RCC 7860 (cell line): ENCODE measurements around the gene BRD8.
"Not testable (repeated sequence)": the region's sequence is repeated elsewhere in the genome, so short reads cannot be mapped to it uniquely, and the experiment has no call there.

Experiments
- DNase-seq: peaks from one replicate; pipeline ENCODE4 v3.0.0-alpha.2; 2015; ENCODE audit warnings: low spot score
- FAIRE-seq: peaks from 2 replicates; lab custom pipeline; 2012; peaks lifted over from hg19 to GRCh38; lab: Jason Lieb, UNC

Gene BRD8, protein sequence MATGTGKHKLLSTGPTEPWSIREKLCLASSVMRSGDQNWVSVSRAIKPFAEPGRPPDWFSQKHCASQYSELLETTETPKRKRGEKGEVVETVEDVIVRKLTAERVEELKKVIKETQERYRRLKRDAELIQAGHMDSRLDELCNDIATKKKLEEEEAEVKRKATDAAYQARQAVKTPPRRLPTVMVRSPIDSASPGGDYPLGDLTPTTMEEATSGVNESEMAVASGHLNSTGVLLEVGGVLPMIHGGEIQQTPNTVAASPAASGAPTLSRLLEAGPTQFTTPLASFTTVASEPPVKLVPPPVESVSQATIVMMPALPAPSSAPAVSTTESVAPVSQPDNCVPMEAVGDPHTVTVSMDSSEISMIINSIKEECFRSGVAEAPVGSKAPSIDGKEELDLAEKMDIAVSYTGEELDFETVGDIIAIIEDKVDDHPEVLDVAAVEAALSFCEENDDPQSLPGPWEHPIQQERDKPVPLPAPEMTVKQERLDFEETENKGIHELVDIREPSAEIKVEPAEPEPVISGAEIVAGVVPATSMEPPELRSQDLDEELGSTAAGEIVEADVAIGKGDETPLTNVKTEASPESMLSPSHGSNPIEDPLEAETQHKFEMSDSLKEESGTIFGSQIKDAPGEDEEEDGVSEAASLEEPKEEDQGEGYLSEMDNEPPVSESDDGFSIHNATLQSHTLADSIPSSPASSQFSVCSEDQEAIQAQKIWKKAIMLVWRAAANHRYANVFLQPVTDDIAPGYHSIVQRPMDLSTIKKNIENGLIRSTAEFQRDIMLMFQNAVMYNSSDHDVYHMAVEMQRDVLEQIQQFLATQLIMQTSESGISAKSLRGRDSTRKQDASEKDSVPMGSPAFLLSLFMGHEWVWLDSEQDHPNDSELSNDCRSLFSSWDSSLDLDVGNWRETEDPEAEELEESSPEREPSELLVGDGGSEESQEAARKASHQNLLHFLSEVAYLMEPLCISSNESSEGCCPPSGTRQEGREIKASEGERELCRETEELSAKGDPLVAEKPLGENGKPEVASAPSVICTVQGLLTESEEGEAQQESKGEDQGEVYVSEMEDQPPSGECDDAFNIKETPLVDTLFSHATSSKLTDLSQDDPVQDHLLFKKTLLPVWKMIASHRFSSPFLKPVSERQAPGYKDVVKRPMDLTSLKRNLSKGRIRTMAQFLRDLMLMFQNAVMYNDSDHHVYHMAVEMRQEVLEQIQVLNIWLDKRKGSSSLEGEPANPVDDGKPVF

DNA sequence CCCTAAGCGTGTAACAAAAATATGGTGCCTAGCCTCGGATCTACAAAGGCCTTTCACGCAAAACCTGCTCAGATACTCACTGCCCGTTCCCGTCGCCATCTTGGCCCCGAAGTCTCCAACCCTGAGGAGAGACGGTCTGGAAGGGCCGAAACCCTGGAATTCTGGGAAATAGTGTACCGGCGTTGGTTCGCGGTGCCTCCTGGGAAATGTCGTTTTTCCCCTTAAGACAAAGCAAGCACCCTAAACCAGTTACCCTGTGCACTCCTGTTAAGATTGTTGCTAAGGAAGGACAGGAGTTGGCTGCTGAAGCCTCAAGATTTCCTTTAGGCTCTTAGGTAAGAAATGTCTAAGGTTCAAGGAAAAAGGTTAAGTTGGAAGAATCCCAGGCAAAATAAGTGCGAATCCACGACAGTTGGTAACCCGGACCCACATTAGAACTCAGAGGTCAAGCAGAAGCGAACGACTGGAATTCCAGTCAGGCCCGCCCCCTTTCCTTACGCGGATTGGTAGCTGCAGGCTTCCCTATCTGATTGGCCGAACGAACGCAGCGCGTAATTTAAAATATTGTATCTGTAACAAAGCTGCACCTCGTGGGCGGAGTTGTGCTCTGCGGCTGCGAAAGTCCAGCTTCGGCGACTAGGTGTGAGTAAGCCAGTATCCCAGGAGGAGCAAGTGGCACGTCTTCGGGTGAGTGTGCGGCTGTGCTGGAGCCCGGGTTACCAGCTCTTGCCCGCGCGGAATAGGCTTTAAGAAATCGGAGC, at the start of gene BRD8, which contains the start of gene KIF20A:
BRD8 (minus strand) TSS at position 115 of the 761 bp plus-strand sequence; CDS start at position 99, 16 bp downstream.
KIF20A (plus strand) TSS at position 597 of the 761 bp plus-strand sequence. CDS start 569 bp downstream, outside the sequence.
- DNase-seq (peak; percentile 97), FAIRE-seq (peak; percentile 89)

DNA sequence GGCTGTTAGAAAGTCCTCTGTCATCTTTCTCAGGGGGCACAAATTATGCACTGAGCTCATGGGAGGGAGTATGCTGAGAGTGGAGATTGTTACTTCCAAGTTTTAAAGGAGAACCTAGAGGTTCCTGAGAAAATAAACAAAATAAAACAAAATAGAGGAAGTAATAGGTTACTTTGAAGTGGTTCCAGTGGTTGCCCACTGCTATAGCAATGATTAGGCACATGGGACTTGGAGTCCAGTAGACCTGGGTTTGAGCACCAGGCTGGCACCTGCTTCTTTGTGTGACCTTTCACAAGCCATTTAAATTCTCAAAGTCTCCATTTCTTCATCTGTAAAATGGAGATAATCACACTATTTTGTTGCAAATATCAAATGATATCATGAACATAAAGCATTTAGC, 48.5 kb upstream of the BRD8 start:
- FAIRE-seq: no peak
- DNase-seq: no peak

GRCh38 chr5:138224712-138225111, 46.3 kb upstream of the BRD8 start:
- FAIRE-seq: no peak
- DNase-seq: no peak

DNA sequence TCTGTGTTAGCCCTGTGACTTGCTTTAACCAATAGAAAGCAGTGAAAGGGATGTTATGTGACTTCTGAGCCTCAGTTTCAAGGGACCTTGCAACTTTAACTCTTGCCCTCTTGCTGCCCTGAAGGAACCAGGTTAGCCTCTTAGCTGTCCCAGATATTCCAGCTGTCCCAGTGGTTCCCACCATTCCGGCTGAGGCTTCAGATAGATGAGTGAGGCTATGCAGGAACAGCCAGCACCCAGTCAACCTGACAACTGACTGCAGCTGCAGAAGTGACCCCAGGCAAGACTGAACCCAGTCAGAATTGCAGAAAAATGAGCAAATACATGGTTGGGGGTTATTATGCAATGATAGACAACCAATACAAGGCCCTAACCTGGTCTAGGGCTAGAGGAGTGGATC, 45.1 kb upstream of the BRD8 start:
- DNase-seq: no peak
- no peak for FAIRE-seq

DNA sequence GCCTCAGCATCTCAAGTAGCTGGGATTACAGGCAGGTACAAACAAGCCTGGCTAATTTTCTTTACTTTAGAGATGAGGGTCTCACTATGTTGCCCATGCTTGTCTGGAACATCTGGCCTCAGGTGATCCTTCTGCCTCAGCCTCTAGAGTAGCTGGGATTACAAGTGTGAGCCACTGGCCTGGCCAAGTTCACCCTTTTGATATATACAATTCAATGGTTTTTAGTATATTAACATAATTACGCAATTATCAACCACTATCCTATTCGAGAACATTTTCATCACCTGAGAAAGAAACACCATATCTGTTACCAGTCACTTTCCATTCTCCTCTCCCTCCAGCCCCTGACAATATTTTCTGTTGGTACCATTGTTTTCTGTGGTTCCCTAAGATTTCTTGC, 38.4 kb upstream of the BRD8 start:
- no peak for FAIRE-seq
- DNase-seq: no peak

- DNase-seq: peak; percentile 98
- FAIRE-seq: peak; percentile 98
These were observed 35.0 kb upstream of the BRD8 start, which contains the start of gene CDC23 for GRCh38 chr5:138213161-138214029. Gene CDC23 (minus strand): TSS chr5:138213323. CDS start chr5:138213312, 11 bp downstream.

DNA sequence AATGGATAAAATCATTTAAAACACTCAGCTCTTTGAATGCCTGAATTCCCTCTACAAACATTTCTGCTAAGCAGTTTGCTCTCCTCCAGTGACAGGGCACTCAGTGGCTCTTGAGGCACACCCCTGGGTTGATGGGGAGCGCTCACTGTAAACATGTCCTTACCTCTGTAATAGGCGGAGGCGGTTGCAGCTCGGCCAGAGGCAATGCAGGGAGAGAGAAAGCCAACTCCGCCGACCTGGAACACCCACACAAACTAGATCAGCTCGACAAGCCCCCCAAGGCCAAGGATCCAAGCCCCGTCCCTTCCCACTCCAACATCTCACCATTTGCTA, 34.4 kb upstream of the BRD8 start:
- FAIRE-seq (no peak), DNase-seq (no peak)

DNA sequence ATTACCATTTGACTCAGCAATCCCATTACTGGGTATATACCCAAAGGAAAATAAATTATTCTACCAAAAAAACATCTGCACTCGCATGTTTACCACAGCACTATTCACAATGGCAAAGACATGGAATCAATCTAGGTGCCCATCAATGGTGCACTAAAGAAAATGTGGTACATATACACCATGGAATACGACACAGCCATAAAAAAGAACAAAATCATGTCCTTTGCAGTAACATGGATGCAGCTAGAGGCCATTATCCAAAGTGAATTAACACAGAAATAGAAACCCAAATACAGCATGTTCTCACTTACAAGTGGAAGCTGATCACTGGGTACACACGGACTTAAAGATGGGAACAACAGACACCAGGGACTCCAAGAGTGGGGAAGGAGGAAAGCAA, 32.6 kb upstream of the BRD8 start:
- DNase-seq: no peak
- no peak for FAIRE-seq

DNA sequence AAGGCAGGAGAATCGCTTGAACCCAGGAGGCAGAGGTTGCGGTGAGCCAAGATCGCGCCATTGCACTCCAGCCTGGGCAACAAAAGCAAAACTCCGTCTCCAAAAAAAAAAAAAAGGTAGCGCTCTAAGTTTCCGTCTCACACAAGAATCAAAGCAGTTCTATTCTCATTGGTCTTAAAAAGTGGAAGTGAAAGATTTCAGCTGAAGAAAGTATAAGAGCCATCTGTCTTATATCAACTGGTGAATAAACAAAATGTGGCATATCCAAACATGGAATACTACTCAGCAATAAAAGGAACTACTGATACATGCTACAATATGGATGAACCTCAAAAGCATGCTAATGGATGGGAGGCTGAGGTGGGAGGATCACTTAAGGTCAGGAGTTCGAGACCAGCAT, 15.4 kb upstream of the BRD8 start:
- DNase-seq, FAIRE-seq: not testable (repeated sequence)

DNA sequence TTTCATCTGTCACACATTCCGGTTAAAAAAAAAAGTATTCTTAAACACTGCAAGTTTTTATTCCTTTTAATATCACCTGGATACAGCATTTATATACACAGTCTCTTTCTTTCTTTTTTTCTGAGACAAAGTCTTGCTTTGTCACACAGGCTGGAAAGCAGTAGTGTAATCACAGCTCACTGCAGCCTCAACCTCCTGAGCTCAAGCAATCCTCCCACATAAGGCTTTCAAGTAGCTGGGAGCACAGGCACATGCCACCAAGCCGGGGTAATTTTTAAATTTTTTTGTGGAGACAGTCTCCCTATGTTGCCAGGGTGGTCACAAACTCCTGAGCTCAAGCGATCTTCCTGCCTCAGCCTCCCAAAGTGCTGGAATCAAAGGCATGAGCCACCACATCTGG, 14.4 kb upstream of the BRD8 start:
- DNase-seq: no peak
- no peak for FAIRE-seq

- FAIRE-seq (no peak), DNase-seq (no peak)
These were observed 10.2 kb upstream of the BRD8 start for GRCh38 chr5:138188626-138189025.

GRCh38 chr5:138186002-138186447, 7.6 kb upstream of the BRD8 start:
- DNase-seq (no peak), FAIRE-seq (no peak)

DNA sequence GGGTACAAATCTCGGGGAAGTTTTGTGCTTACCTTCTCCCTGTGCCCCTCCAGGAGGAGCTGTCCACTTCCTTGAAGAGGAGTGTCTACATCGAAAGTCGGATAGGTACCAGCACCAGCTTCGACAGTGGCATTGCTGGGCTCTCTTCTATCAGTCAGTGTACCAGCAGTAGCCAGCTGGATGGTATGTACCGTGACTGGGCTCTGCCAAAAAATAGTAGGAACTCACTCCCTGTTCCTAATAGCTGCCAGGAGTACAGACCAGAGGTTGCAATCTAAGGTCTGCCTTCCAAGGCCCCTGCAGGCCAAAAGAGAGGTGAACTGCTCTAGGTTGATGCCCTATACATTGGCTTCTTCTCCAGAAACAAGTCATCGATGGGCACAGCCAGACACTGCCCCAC, 4.4 kb upstream of the BRD8 start:
- FAIRE-seq (no peak), DNase-seq (no peak)

- DNase-seq: no peak
- no peak for FAIRE-seq
These were observed 2.4 kb upstream of the BRD8 start for GRCh38 chr5:138180841-138181240.

DNA sequence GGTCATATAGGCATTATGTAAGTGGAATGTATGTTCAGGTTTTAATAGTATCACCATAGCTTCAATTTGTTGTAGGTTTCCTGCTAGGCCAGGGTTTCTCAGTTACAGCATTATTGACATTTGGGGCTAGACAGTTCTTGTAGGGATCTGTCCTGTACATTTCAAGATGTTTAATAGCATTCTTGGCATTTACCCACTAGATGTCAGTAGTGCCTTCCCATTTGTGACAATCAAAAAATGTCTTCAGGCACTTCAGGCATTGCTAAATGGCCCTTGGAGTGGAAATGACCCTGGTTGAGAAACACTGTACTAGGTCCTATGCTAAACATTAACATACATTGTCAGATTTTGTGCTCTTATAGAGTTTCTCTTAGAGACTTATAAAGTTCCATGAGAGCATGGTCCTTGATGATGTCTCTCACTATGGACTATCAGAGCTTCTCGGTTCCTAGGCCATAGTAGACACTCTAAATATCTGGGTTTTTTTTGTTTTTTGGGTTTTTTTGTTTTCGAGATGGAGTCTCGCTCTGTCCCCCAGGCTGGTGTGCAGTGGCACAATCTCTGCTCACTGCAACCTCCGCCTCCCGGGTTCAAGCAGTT, 1.9 kb upstream of the BRD8 start:
- DNase-seq (peak; percentile 68), FAIRE-seq (peak; percentile 70)

GRCh38 chr5:138179277-138179857, 937 bp upstream of the BRD8 start:
- DNase-seq: no peak
- no peak for FAIRE-seq

DNA sequence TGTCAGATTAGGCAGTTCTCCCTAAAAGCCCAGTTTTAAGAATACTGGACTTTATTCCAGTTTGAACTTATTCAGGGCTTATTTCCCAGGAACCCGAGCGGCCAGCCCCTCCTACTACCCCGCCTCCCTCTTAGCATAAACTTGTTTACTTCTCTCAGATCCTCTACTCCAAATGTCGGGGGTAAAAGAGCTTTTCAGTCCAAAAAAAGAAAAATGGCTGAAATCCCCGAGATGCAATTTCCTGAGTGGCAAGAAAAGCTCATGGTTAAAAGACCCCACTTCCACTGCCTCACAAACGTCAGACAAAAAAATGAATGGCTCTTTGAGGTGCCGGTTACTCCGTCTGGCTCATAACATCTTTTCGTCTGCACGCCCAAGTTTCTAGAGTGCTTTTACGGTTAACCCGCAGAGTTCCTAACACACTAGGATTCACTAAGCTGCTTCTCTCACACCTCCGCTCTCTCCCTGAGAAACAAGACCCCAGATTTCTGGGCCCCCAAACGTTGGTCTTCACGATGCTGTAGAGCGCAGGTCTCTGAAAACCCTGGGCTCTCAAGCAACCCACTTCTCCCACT, 402 bp downstream of the BRD8 start:
- no peak for DNase-seq
- FAIRE-seq: no peak

DNA sequence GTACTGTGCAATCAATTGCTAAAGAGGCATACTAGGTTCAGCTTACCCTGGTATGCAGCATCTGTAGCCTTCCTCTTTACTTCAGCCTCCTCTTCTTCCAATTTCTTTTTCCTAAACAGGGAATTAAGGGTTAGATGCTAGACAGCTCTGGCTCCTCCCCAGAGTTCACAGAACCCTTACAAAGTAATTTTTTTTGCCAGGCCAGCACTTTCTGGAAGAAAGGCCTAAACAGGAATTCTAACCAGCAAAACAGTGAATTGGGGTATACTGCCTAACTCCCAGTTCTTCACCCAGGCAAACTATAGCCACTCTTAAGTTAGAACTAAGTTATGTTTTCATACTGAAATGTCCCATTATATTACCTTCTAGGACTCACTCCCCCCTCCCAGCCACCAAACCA, 8.1 kb downstream of the BRD8 start:
- DNase-seq (no peak), FAIRE-seq (no peak)
